Measurements from ENCODE around the gene LIPN.

The LIPN gene

DNA sequence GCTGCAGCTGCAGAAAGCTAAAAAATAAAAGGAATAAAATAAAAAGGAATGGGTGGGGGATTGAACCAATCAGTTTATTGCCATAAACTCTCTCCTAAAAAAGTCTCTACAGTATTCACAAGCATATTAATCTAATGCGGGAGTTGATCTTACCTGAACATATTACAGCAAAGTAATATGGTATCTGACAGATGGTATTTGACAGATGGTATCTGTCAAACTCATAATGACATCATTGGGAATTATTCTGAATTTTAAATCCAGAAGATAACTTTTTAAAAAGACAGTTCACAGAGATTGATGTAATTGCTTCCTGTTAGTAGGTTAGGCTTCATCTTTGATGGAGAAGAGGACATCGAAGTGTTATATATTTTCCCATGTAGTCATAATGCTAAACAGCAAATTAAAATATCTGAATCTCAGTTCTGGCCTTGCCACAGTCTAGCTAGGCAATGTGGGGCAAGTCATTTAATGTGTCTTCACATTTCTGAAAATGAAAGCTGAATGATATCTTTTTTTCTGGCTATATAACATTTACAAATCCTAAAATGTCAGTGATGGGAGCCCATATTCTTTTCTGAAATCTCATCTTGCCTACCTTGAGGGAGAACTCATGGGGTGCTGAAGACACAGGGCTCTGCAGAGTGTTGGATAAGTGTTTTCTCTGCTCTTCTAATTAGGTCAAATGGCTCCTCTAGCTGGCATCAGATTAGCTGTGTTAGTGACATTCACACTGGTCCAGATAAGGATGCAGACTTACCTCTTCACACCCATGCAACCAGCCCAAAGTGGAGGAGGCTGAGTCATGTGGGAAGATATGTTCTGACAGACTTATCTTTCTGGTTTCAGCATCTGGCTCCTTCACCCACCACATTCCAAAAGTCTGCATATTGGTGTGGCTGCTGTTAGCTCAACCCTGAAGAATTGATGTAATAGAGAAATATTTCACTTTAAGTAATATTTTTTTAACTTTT is 40.6 kb downstream of the LIPN start:
- Histone ChIP-seq H3K27me3 (ENCODE audit: control insufficient read depth in 5 of 5, insufficient read depth in 4 of 5, low read length in 5 of 5) (no peaks in the 10 kb centered on the region), H3K36me3 (ENCODE audit: control insufficient read depth in 5 of 5, insufficient read depth in 5 of 5, low read length in 5 of 5) (no peaks in the 10 kb centered on the region)

DNA sequence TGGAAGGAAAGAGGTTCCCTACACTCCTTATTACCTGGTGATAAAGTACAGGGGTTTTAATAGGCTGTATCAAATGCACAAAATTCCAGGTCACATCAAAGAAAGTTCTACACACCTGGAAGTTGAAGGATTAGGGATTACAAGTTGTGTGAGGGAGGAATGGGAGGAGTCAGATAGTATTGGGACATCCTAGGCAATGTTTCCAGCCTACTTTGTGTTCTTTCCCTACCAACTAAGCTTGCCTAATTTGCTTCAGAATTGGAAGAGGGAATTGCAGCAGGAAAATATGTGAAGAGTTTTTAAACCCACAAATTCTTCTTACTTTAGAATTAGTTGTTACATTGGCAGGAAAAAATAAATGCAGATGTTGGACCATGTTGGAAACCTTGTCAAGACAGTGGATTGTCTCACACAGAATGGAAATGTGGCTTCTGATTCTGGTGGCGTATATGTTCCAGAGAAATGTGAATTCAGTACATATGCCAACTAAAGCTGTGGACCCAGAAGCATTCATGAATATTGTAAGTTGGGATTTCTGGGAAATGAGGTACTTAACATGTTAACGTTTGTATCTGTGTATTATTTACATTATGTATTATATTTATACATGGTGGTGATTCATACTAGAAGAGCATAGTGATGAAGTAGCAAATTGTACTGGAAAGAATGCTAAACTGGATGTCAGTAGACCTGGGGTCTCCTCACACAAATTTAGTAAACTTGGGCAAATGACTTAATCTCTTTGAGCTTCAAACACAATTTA is 42.9 kb downstream of the LIPN start, which contains the start of gene LIPM:
LIPM (plus strand) TSS at position 208 of the 763 bp plus-strand sequence; CDS start at position 375, 167 bp downstream.
- no peak within 1 kb of the TSS for H3K4me3 ChIP-seq (ENCODE audit: low read depth in 1 of 5, low read length in 5 of 5)
- no peak within 1 kb of the TSS for H3K9ac ChIP-seq (ENCODE audit: low read length in 5 of 5)

More for the DNA sequence above, 40.6 kb downstream of the LIPN start:
- no peak overlapping the region for H3K4me3 ChIP-seq (ENCODE audit: low read depth in 1 of 5, low read length in 5 of 5)
- no peak overlapping the region for H3K9ac ChIP-seq (ENCODE audit: low read length in 5 of 5)
- H3K27ac ChIP-seq (ENCODE audit: low read depth, low read length): no peak overlapping the region
- no peaks in the 10 kb centered on the region for H3K9me3 ChIP-seq (ENCODE audit: control insufficient read depth in 5 of 5, low read length in 5 of 5)
- no peaks in the 10 kb centered on the region for H3K4me1 ChIP-seq (ENCODE audit: control insufficient read depth in 5 of 5, insufficient read depth in 5 of 5, low read length in 5 of 5)

DNA sequence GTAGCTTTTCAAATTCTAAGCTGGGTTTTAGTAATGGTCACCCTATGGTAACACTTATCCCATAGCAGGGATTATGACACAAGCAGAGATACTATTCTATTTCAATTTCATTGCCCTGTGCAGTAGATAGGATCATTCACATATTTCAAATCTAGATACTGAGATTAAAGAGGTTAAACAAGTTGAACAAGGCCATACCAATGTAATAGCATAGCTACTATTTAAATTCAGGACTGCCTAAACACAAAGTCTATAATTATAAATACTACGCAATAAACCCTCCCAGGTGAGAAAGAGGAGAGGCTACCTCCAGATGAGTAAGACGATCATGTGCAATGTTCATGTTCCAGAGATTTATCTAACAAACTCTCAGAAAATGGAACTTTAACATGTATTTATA is 43.8 kb downstream of the LIPN start:
- H3K27me3 ChIP-seq (ENCODE audit: control insufficient read depth in 5 of 5, insufficient read depth in 4 of 5, low read length in 5 of 5): no peaks in the 10 kb centered on the region
- H3K9ac ChIP-seq (ENCODE audit: low read length in 5 of 5): no peak overlapping the region
- H3K4me1 ChIP-seq (ENCODE audit: control insufficient read depth in 5 of 5, insufficient read depth in 5 of 5, low read length in 5 of 5): no peaks in the 10 kb centered on the region
- H3K36me3 ChIP-seq (ENCODE audit: control insufficient read depth in 5 of 5, insufficient read depth in 5 of 5, low read length in 5 of 5): no peaks in the 10 kb centered on the region
- H3K9me3 ChIP-seq (ENCODE audit: control insufficient read depth in 5 of 5, low read length in 5 of 5): no peaks in the 10 kb centered on the region
- no peak overlapping the region for H3K27ac ChIP-seq (ENCODE audit: low read depth, low read length)
- H3K4me3 ChIP-seq (ENCODE audit: low read depth in 1 of 5, low read length in 5 of 5): no peak overlapping the region

More for the DNA sequence above, 42.9 kb downstream of the LIPN start, which contains the start of gene LIPM:
- no peaks in the 10 kb centered on the region for H3K9me3 ChIP-seq (ENCODE audit: control insufficient read depth in 5 of 5, low read length in 5 of 5)
- no peaks in the 10 kb centered on the region for H3K36me3 ChIP-seq (ENCODE audit: control insufficient read depth in 5 of 5, insufficient read depth in 5 of 5, low read length in 5 of 5)
- H3K27ac ChIP-seq (ENCODE audit: low read depth, low read length): no peak within 1 kb of the TSS
- no peaks in the 10 kb centered on the region for H3K4me1 ChIP-seq (ENCODE audit: control insufficient read depth in 5 of 5, insufficient read depth in 5 of 5, low read length in 5 of 5)
- no peaks in the 10 kb centered on the region for H3K27me3 ChIP-seq (ENCODE audit: control insufficient read depth in 5 of 5, insufficient read depth in 4 of 5, low read length in 5 of 5)

DNA sequence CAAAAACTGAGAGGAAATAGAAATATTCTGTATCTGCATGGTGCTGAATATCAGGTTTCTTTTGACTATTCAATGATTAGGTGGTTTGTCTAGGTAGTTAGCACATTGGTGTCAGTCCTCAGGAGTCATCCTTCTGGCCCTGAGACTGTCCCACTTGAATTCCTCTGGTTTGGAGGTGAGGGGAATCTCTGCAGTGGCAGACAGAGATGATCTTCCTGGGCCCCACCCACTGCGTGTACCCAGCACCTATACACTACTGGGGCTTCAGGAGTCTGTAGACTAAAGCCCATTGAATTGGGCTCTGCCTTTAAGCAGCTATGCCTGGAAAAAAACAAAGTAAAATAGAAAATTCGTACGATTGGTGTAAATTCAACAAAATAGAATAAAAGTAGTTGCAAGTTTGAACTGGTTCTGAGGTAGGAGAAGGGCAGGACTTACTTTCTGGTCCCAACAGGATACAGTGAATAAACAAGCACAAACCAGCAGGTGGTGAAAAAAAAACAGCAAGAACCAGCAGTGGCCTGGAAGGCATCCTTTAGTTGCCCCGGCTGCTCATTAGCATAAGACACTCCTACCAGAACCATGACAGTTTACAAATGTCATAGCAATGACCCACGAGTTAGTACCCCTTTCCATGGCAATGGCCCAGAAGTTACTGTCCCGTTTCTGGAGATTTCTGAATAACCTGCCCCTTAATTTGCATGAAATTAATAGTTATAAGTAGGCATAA is 44.4 kb downstream of the LIPN start:
- Histone ChIP-seq H3K27me3 (ENCODE audit: control insufficient read depth in 5 of 5, insufficient read depth in 4 of 5, low read length in 5 of 5) (no peaks in the 10 kb centered on the region), H3K9ac (ENCODE audit: low read length in 5 of 5) (no peak overlapping the region), H3K4me1 (ENCODE audit: control insufficient read depth in 5 of 5, insufficient read depth in 5 of 5, low read length in 5 of 5) (no peaks in the 10 kb centered on the region), H3K9me3 (ENCODE audit: control insufficient read depth in 5 of 5, low read length in 5 of 5) (no peaks in the 10 kb centered on the region), H3K27ac (ENCODE audit: low read depth, low read length) (no peak overlapping the region), H3K4me3 (ENCODE audit: low read depth in 1 of 5, low read length in 5 of 5) (no peak overlapping the region), H3K36me3 (ENCODE audit: control insufficient read depth in 5 of 5, insufficient read depth in 5 of 5, low read length in 5 of 5) (no peaks in the 10 kb centered on the region)

DNA sequence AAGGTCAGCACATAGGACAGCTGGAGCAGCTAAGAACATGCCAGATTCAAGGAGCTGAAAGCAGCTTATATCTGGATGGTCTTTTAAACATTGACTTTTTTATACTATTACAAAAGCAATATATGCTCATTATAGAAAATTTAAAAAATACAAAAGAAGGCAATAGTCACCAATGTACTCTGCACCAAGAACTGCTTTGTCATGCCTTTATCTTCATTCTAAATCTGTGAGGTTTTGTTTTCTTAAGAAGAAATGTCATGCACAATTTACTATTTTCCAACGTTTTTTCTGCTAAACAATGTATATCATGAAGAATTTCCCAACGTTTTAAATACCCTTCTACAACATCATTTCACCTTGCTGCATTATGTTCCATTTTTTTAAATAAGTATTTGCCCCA is 45.5 kb downstream of the LIPN start:
- Histone ChIP-seq H3K36me3 (ENCODE audit: control insufficient read depth in 5 of 5, insufficient read depth in 5 of 5, low read length in 5 of 5) (no peaks in the 10 kb centered on the region), H3K4me3 (ENCODE audit: low read depth in 1 of 5, low read length in 5 of 5) (no peak overlapping the region), H3K27ac (ENCODE audit: low read depth, low read length) (no peak overlapping the region), H3K9ac (ENCODE audit: low read length in 5 of 5) (no peak overlapping the region), H3K4me1 (ENCODE audit: control insufficient read depth in 5 of 5, insufficient read depth in 5 of 5, low read length in 5 of 5) (no peaks in the 10 kb centered on the region), H3K9me3 (ENCODE audit: control insufficient read depth in 5 of 5, low read length in 5 of 5) (no peaks in the 10 kb centered on the region), H3K27me3 (ENCODE audit: control insufficient read depth in 5 of 5, insufficient read depth in 4 of 5, low read length in 5 of 5) (no peaks in the 10 kb centered on the region)

DNA sequence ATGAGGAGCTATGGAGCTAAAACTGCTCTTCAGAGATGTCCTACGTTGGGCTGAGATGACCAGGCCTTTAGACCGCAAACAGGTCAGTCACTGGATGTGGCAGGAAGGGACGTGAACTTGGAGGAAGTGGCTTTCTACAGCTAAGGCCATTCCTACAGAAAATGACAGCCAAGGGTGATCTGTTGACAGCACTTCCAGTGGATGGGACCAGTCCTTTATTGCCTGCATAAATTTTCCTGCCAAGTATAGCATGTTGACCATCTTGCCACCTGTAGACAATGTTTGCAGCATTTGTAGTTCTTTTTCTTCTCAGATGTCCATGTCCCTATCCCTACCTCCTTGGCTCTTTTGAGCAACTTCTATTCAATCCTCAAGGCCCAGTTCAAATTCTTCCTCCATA is 46.1 kb downstream of the LIPN start:
- Histone ChIP-seq H3K4me1 (ENCODE audit: control insufficient read depth in 5 of 5, insufficient read depth in 5 of 5, low read length in 5 of 5) (no peaks in the 10 kb centered on the region), H3K36me3 (ENCODE audit: control insufficient read depth in 5 of 5, insufficient read depth in 5 of 5, low read length in 5 of 5) (no peaks in the 10 kb centered on the region), H3K9ac (ENCODE audit: low read length in 5 of 5) (no peak overlapping the region), H3K9me3 (ENCODE audit: control insufficient read depth in 5 of 5, low read length in 5 of 5) (no peaks in the 10 kb centered on the region), H3K27me3 (ENCODE audit: control insufficient read depth in 5 of 5, insufficient read depth in 4 of 5, low read length in 5 of 5) (peaks cover 0 to under 1% (median 0%) of the 10 kb centered on the region in 5 donors), H3K4me3 (ENCODE audit: low read depth in 1 of 5, low read length in 5 of 5) (no peak overlapping the region), H3K27ac (ENCODE audit: low read depth, low read length) (no peak overlapping the region)

DNA sequence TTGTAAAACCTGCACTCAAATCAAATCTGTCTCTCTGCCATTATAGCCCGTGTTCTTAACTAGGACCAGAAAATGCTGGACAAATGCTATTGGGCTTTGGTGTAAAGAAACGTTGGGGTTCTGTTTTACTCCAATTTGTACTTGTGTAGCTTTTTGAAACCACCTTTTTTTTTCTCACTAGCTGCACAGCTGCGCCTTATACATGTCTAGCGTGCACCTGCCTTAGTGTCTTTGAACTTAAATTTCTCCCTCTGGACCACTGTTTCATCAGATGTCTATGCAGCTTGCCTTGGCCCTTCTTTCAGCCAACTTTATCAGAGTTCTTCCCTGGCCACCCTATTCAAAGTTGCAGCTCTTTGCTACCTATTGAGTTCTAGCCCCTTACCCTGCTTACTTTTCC is 49.8 kb downstream of the LIPN start:
- Histone ChIP-seq H3K27me3 (ENCODE audit: control insufficient read depth in 5 of 5, insufficient read depth in 4 of 5, low read length in 5 of 5) (peaks cover 0 to 3% (median 0%) of the 10 kb centered on the region in 5 donors), H3K9me3 (ENCODE audit: control insufficient read depth in 5 of 5, low read length in 5 of 5) (no peaks in the 10 kb centered on the region), H3K4me1 (ENCODE audit: control insufficient read depth in 5 of 5, insufficient read depth in 5 of 5, low read length in 5 of 5) (no peaks in the 10 kb centered on the region), H3K27ac (ENCODE audit: low read depth, low read length) (no peak overlapping the region), H3K4me3 (ENCODE audit: low read depth in 1 of 5, low read length in 5 of 5) (no peak overlapping the region), H3K36me3 (ENCODE audit: control insufficient read depth in 5 of 5, insufficient read depth in 5 of 5, low read length in 5 of 5) (no peaks in the 10 kb centered on the region), H3K9ac (ENCODE audit: low read length in 5 of 5) (no peak overlapping the region)

DNA sequence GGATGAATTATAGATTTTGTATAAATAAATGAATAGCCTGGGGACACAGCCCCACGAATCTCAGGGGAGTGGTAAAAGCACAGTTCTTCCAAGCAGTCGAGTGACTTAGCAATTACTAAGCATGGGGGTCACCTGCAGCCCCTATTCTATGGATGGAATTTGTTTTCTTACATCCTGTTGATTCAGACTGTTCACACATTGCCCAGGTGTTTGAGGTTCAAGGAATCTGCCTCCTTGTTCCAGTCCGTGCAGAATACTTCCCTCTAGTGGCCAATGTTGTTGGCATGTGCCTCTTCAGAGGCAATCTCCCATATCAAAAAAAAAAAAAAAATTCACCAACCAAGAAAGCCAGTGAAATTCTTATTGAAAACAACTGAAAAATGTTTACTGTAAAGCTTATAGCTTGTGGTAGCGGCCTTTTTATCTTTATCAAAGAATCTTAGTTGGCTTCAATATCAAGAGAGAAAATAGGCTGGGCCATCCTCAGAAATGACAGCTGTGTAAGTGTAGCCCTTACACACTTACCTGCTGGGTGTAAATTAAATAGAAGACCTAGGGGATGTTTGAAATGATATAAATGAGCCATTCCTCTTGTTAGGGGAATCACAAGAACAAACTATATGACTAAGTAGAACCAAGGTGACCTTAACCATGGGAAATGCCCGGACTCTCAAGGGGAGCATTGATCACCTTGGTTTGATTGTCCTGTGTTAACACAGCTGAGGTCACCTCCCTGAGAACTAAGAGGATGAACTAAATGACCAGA is 50.6 kb downstream of the LIPN start:
- Histone ChIP-seq H3K36me3 (ENCODE audit: control insufficient read depth in 5 of 5, insufficient read depth in 5 of 5, low read length in 5 of 5) (no peaks in the 10 kb centered on the region), H3K4me1 (ENCODE audit: control insufficient read depth in 5 of 5, insufficient read depth in 5 of 5, low read length in 5 of 5) (no peaks in the 10 kb centered on the region)

DNA sequence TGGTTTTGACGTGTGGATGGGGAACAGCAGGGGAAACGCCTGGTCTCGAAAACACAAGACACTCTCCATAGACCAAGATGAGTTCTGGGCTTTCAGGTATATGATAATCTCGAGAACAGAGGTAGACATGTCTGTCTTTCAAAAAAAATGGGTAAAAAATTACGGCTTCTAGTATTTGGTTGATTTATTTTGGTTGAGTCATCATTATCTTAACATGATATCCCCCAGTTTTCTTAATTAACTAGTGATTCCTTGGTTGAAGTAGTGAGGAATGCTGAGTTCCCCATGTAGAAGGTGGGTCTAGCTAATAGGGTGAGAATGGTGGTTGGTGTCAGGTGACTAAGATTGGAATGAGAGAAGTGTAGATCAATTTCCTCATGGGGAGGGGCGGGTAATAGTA is 53.4 kb downstream of the LIPN start:
- Histone ChIP-seq H3K36me3 (ENCODE audit: control insufficient read depth in 5 of 5, insufficient read depth in 5 of 5, low read length in 5 of 5) (no peaks in the 10 kb centered on the region), H3K27ac (ENCODE audit: low read depth, low read length) (no peak overlapping the region), H3K9me3 (ENCODE audit: control insufficient read depth in 5 of 5, low read length in 5 of 5) (no peaks in the 10 kb centered on the region), H3K4me1 (ENCODE audit: control insufficient read depth in 5 of 5, insufficient read depth in 5 of 5, low read length in 5 of 5) (no peaks in the 10 kb centered on the region), H3K27me3 (ENCODE audit: control insufficient read depth in 5 of 5, insufficient read depth in 4 of 5, low read length in 5 of 5) (peaks cover 0 to 3% (median 0%) of the 10 kb centered on the region in 5 donors), H3K4me3 (ENCODE audit: low read depth in 1 of 5, low read length in 5 of 5) (no peak overlapping the region), H3K9ac (ENCODE audit: low read length in 5 of 5) (no peak overlapping the region)

More for the DNA sequence above, 50.6 kb downstream of the LIPN start:
- Histone ChIP-seq H3K9ac (ENCODE audit: low read length in 5 of 5) (no peak overlapping the region), H3K4me3 (ENCODE audit: low read depth in 1 of 5, low read length in 5 of 5) (no peak overlapping the region), H3K27me3 (ENCODE audit: control insufficient read depth in 5 of 5, insufficient read depth in 4 of 5, low read length in 5 of 5) (peaks cover 0 to 3% (median 0%) of the 10 kb centered on the region in 5 donors), H3K9me3 (ENCODE audit: control insufficient read depth in 5 of 5, low read length in 5 of 5) (no peaks in the 10 kb centered on the region), H3K27ac (ENCODE audit: low read depth, low read length) (no peak overlapping the region)
